Activated CD4-positive, alpha-beta memory T cell treated with anti-CD3 and anti-CD28 coated beads for 36 hours (primary cell): Measurements from ENCODE around the gene CCER1. TPM values are rescaled to one million over a fixed set of nuclear protein-coding genes. Genes with fewer than 3 reads are reported as not detected.

ENCODE experiments used
- CTCF ChIA-PET: fragments of 350-600 bp; sonication (Branson Sonifier 250); formaldehyde crosslinking; loops from one replicate; lab custom pipeline; 2021; ENCODE audit warnings: antibody characterized with exemption, inconsistent platforms; lab: Charles Lee
- POLR2A ChIA-PET: fragments of 350-600 bp; sonication (Branson Sonifier 250); formaldehyde crosslinking; loops from one replicate; lab custom pipeline; 2021; ENCODE audit warnings: antibody characterized with exemption; lab: Charles Lee
- DNase-seq: peaks from one replicate; pipeline ENCODE4 v3.0.0-alpha.2; 2020
- H3K27ac Mint-ChIP-seq: one replicate; pipeline ENCODE4 v1.8.0; 2021; ENCODE audit warnings: mixed read lengths
- H3K27me3 Mint-ChIP-seq: one replicate; pipeline ENCODE4 v1.8.0; 2021; ENCODE audit warnings: mixed read lengths
- H3K36me3 Mint-ChIP-seq: one replicate; pipeline ENCODE4 v1.8.0; 2021; ENCODE audit warnings: mixed read lengths
- H3K4me1 Mint-ChIP-seq: one replicate; pipeline ENCODE4 v1.8.0; 2021; ENCODE audit warnings: low read depth, mixed read lengths
- H3K4me3 Mint-ChIP-seq: one replicate; pipeline ENCODE4 v1.8.0; 2021; ENCODE audit warnings: mild to moderate bottlenecking, mixed read lengths
- H3K9me3 Mint-ChIP-seq: one replicate; pipeline ENCODE4 v1.8.0; 2021; ENCODE audit warnings: mixed read lengths
- intact Hi-C: fragments of 100-400 bp; cut with micrococcal nuclease; formaldehyde crosslinking; loops from one replicate; pipeline ENCODE4 v1.15.1; 2023
- total RNA-seq, 2 experiments: library from RNA; stranded (reverse); gene quantifications; one replicate each; pipeline ENCODE4 v1.2.3, GENCODE V29; 2021

Gene CCER1
- total RNA-seq, 2 experiments from 2014 or later, result not detected

DNA sequence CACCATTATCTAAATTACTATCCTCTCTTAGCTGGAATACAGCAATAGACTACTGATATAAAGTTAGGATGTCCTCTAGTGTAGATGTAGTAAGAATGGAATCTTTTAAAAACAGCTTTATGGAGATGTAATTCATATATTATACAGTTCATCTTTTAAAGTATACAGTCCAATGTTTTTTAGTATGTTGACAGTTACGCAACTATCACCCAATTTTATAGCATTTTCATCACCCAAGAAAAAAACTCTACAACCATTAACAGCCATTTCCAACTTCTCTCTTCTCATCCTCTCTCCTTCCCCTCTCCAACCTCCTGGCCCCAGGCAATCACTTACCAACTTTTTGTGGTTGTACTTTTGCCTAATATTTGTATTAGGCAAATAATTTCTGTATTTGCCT, 27.2 kb upstream of the CCER1 start:
- no peaks in the 10 kb centered on the region for H3K4me1 Mint-ChIP-seq
- ChIA-PET CTCF (no interaction called here), POLR2A (no interaction called here)
- no peaks in the 10 kb centered on the region for H3K9me3 Mint-ChIP-seq
- no peak for DNase-seq
- peaks cover 4% of the 10 kb centered on the region for H3K27me3 Mint-ChIP-seq
- no peak overlapping the region for H3K4me3 Mint-ChIP-seq
- intact Hi-C loops, result no loop called here
- H3K27ac Mint-ChIP-seq, result no peak overlapping the region
- H3K36me3 Mint-ChIP-seq, result no peaks in the 10 kb centered on the region

DNA sequence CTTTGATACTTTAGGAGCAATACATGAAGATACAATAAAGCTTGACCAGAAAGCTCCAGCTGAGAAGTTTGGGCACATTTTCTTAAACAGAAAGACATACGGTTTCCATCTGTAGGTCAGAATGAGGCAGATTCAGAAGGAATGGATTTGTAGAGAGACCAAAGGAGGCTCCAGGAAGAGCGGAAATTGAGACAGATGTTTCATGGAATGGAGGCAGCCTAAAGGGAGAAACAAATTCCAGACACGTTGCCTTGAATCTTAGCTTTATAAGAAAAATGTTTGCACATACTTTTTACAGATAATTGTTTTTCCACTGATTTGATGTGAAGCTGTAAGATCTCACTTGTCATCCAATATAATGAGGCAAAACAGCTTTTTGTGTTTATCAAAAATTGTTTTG, 25.0 kb upstream of the CCER1 start:
- H3K36me3 Mint-ChIP-seq, result no peaks in the 10 kb centered on the region
- intact Hi-C loops, result no loop called here
- H3K4me3 Mint-ChIP-seq, result no peak overlapping the region
- no peaks in the 10 kb centered on the region for H3K9me3 Mint-ChIP-seq
- CTCF ChIA-PET, result interaction anchor here (0.9 to 3.4 kb wide), 2 partner anchors 129 to 347 kb away, joined by 3 to 20 read pairs; no protein-coding TSS in a partner anchor
- H3K27ac Mint-ChIP-seq, result no peak overlapping the region
- DNase-seq, result no peak
- H3K27me3 Mint-ChIP-seq, result peaks cover 2% of the 10 kb centered on the region
- POLR2A ChIA-PET, result no interaction called here
- H3K4me1 Mint-ChIP-seq, result no peaks in the 10 kb centered on the region

DNA sequence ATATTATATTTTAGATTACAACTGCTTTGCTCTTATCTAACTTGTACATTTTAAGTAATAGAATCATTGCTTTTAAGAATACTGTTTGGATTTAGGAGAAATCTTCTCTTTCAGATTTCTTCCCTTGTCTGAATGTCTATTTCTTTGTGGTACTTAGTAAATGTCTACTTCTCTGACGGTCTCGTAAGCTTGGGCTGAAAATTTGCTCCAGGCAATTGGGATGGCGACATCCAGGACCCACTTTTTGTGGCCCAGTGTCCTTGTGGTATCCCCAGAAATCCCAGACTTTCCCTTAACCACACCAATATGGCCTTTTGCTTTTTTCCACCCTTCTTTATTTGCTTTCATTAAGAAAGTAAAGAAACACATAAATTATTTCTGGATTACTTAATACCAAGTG, 24.0 kb upstream of the CCER1 start:
- Mint-ChIP-seq H3K27ac (no peak overlapping the region), H3K4me3 (no peak overlapping the region), H3K36me3 (no peaks in the 10 kb centered on the region), H3K27me3 (peaks cover under 1% of the 10 kb centered on the region), H3K4me1 (no peaks in the 10 kb centered on the region), H3K9me3 (no peaks in the 10 kb centered on the region)
- POLR2A ChIA-PET, result no interaction called here
- intact Hi-C loops, result no loop called here
- no peak for DNase-seq
- CTCF ChIA-PET, result interaction anchor here (0.6 to 3.4 kb wide), 4 partner anchors 11 to 387 kb away, joined by 3 to 20 read pairs (median 8); no protein-coding TSS in a partner anchor

DNA sequence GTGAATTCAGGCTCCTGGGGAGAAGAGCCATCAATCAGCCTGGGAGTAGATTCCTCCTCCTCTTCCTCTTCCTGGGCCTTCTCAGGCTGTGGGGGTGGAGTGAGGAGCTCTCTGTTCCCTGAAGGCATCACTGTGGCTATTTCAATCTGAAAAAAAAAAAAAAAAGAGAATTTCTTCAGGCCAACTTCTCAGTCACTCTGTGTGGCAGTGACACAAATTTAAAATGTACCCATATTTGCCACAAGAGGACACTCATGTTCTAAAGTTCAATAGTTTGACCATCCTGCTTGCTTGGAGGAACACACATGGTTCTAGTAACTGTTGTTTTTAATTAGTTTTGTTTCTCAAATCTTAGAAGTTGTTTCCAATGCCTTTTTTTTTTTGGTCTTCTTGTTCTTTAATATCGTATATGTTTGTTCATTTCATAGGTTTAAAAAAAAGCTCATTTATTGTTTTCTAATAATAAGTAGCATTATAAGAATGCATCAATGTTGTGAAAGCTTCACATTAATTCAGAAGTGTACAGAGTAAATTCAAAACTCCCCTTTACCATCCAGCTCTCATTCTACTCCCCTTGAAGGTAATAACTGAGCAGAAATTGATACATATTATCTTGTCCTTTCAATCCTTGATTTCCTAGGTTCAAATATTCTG, 23.3 kb upstream of the CCER1 start:
- H3K4me3 Mint-ChIP-seq, result no peak overlapping the region
- no peak overlapping the region for H3K27ac Mint-ChIP-seq
- no peaks in the 10 kb centered on the region for H3K4me1 Mint-ChIP-seq
- intact Hi-C loops, result loop anchor here (1.0 kb wide), 1 partner anchor 348 kb away; no protein-coding TSS in a partner anchor
- H3K36me3 Mint-ChIP-seq, result no peaks in the 10 kb centered on the region
- CTCF ChIA-PET, result interaction anchor here (0.6 to 3.4 kb wide), 6 partner anchors 12 to 655 kb away, joined by 3 to 20 read pairs (median 6); no protein-coding TSS in a partner anchor
- H3K9me3 Mint-ChIP-seq, result no peaks in the 10 kb centered on the region
- no peaks in the 10 kb centered on the region for H3K27me3 Mint-ChIP-seq
- no peak for DNase-seq
- POLR2A ChIA-PET, result no interaction called here

DNA sequence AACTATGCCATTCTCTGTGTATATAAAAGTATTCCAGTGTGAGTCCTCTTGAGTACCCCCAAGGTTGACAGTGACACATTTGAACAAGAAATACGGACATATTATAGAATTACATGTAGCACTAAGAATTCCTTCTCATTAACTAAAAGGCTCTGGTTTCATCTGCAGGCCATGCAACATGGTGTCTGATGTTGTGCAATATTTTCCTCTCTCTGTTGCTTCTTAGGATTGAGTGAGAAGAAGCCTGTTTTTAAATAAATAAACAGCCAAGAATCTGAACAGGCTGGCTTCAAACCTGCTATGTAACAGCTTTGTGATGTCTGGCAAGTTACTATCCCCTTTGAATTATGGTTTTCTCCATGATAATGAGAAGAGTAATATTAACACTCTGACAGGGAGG, 22.2 kb upstream of the CCER1 start:
- no peaks in the 10 kb centered on the region for H3K36me3 Mint-ChIP-seq
- H3K4me1 Mint-ChIP-seq, result no peaks in the 10 kb centered on the region

DNA sequence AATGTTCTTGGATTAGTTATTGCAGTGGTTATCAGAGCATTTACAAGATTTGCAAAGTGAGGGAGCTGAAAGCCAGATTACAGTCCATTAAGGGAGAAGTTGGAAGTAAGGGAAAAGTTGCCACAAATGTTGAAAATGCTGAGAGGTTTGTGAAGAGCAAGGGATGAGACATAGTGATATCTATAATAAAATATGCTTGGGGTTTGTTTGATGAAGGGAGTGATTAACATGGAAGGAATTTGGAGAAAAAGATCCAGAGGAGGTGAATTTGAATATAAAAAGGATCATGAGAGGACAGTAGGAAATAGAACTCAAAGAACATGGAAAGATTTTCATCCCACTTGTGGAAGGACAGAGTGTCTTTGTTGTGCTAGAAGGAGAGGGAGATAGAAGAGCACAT, 19.3 kb upstream of the CCER1 start:
- ChIA-PET POLR2A (no interaction called here), CTCF (no interaction called here)
- no peaks in the 10 kb centered on the region for H3K9me3 Mint-ChIP-seq
- DNase-seq, result no peak
- H3K4me3 Mint-ChIP-seq, result no peak overlapping the region
- H3K27ac Mint-ChIP-seq, result no peak overlapping the region
- H3K4me1 Mint-ChIP-seq, result no peaks in the 10 kb centered on the region
- no peaks in the 10 kb centered on the region for H3K36me3 Mint-ChIP-seq
- intact Hi-C loops, result no loop called here
- H3K27me3 Mint-ChIP-seq, result no peaks in the 10 kb centered on the region

More for the DNA sequence above, 22.2 kb upstream of the CCER1 start:
- DNase-seq, result no peak
- H3K9me3 Mint-ChIP-seq, result no peaks in the 10 kb centered on the region
- no peak overlapping the region for H3K4me3 Mint-ChIP-seq
- no peaks in the 10 kb centered on the region for H3K27me3 Mint-ChIP-seq
- intact Hi-C loops, result no loop called here
- CTCF ChIA-PET, result interaction anchor here (3.4 kb wide), 1 partner anchor 132 kb away, joined by 20 read pairs; no protein-coding TSS in a partner anchor
- POLR2A ChIA-PET, result no interaction called here
- H3K27ac Mint-ChIP-seq, result no peak overlapping the region

DNA sequence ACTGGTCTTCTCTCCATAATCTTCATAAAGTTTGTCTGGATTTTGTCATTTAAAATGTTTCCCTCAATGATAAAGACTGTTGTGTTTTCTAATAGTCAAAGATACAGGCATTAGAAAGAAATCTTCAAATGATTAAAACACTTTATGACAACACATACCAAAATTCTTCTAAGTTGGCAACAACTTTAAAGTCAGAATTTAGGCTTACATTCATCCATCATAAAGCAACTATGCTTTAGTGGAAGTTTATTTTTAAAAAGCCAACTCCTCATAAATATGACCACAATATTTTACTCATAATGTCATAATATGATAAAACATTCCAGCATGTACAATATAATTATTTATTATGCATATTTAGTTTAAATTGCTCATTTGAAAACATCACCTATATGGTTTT, 17.2 kb upstream of the CCER1 start:
- no peak overlapping the region for H3K27ac Mint-ChIP-seq
- intact Hi-C loops, result no loop called here
- no peaks in the 10 kb centered on the region for H3K9me3 Mint-ChIP-seq
- ChIA-PET POLR2A (no interaction called here), CTCF (no interaction called here)
- H3K4me3 Mint-ChIP-seq, result no peak overlapping the region
- no peak for DNase-seq
- H3K36me3 Mint-ChIP-seq, result no peaks in the 10 kb centered on the region
- H3K4me1 Mint-ChIP-seq, result no peaks in the 10 kb centered on the region
- peaks cover 3% of the 10 kb centered on the region for H3K27me3 Mint-ChIP-seq

DNA sequence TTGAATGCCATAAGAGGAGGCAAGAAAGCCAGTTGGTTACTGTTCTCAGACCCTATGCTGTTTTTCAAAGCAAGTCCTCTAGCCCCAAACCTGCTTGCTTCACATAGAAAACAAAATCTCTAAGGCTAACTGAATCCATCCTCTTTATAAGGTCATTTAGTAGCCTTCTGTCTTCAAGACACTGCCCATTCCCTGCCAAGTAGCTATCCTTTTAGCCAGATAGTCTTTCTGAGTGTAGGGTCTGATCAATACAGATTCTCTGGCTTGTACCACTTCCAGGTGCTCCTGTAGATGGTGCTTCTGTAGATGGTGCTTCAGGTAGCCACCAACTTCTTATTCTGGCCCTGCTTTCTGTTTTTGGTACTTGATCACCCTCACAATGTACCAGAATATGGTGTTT, 15.9 kb upstream of the CCER1 start:
- intact Hi-C loops, result no loop called here
- CTCF ChIA-PET, result no interaction called here
- no peaks in the 10 kb centered on the region for H3K9me3 Mint-ChIP-seq

DNA sequence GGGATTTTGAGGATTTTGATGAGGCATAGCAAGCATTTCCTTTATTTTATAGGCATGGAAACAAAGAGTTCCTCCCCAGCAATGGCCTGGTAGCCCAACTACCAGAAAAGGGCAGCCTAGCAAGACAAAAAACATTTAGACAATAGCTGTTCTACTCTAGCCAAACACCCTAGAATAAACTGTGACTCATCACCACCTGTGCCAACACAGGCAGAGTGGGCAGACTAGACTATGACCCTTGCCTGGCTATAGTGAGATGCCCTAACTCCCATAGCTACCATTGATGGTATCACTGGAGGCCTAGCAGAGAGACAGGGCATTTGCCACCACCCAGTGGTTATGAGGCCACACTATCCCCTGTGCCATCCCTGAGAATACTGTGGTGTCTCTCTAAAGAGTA, 15.5 kb upstream of the CCER1 start:
- no peak overlapping the region for H3K4me3 Mint-ChIP-seq
- H3K4me1 Mint-ChIP-seq, result no peaks in the 10 kb centered on the region
- intact Hi-C loops, result no loop called here
- no peaks in the 10 kb centered on the region for H3K36me3 Mint-ChIP-seq
- no peak for DNase-seq
- H3K27me3 Mint-ChIP-seq, result peaks cover 3% of the 10 kb centered on the region
- CTCF ChIA-PET, result no interaction called here
- no peaks in the 10 kb centered on the region for H3K9me3 Mint-ChIP-seq
- POLR2A ChIA-PET, result no interaction called here
- H3K27ac Mint-ChIP-seq, result no peak overlapping the region

More for the DNA sequence above, 15.9 kb upstream of the CCER1 start:
- DNase-seq, result no peak
- Mint-ChIP-seq H3K36me3 (no peaks in the 10 kb centered on the region), H3K4me1 (no peaks in the 10 kb centered on the region), H3K27me3 (peaks cover 3% of the 10 kb centered on the region), H3K27ac (no peak overlapping the region), H3K4me3 (no peak overlapping the region)
- POLR2A ChIA-PET, result no interaction called here

DNA sequence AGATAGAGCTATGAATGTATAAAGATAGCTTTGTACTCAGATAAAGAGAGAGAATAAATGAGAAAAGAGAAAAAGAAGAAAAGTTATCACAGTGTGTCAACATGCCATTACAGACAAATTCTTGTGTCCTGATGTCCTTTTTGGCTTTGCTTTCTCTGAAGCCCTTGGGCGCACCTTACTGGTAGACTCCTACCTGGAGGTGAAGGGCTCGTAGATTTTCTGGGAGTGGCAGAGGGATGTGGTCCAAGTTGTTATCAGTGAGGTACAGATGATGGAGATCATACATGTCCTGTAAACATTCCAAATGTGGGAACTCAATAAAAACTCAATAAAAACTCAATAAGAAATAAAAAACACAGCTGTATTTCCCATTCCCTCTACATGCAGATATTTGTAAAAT, 14.9 kb upstream of the CCER1 start:
- Mint-ChIP-seq H3K4me1 (no peaks in the 10 kb centered on the region), H3K36me3 (no peaks in the 10 kb centered on the region), H3K27me3 (peaks cover 3% of the 10 kb centered on the region), H3K27ac (no peak overlapping the region), H3K4me3 (no peak overlapping the region), H3K9me3 (no peaks in the 10 kb centered on the region)
- ChIA-PET CTCF (no interaction called here), POLR2A (interaction anchor here (0.7 kb wide), 1 partner anchor 297 kb away, joined by 4 read pairs; no protein-coding TSS in a partner anchor)
- intact Hi-C loops, result no loop called here
- no peak for DNase-seq

DNA sequence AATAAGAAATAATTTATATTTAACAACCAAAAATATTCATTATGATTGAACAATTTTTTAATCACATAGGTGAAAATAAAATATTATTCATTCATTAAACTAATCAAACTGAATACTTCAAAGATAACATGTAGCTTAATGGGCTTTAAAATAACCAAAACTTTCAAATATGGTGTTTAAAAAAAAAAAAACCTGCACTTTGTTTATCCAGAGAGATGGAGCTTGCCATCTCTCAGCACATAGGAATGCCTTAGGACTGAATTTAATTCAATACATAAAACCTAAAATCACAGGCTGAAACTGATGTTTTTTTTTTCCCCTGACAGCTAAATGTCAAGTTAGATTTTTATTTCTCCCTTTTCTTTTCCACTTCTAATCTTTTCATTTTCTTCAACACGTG, 14.4 kb upstream of the CCER1 start:
- H3K9me3 Mint-ChIP-seq, result no peaks in the 10 kb centered on the region
- no peak for DNase-seq
- no peaks in the 10 kb centered on the region for H3K36me3 Mint-ChIP-seq
- ChIA-PET CTCF (interaction anchor here (1.1 kb wide), 1 partner anchor 24 kb away, joined by 4 read pairs; no protein-coding TSS in a partner anchor), POLR2A (interaction anchor here (0.7 kb wide), 1 partner anchor 298 kb away, joined by 4 read pairs; no protein-coding TSS in a partner anchor)
- no peaks in the 10 kb centered on the region for H3K4me1 Mint-ChIP-seq
- intact Hi-C loops, result no loop called here
- no peak overlapping the region for H3K27ac Mint-ChIP-seq
- no peak overlapping the region for H3K4me3 Mint-ChIP-seq
- H3K27me3 Mint-ChIP-seq, result peaks cover 3% of the 10 kb centered on the region

DNA sequence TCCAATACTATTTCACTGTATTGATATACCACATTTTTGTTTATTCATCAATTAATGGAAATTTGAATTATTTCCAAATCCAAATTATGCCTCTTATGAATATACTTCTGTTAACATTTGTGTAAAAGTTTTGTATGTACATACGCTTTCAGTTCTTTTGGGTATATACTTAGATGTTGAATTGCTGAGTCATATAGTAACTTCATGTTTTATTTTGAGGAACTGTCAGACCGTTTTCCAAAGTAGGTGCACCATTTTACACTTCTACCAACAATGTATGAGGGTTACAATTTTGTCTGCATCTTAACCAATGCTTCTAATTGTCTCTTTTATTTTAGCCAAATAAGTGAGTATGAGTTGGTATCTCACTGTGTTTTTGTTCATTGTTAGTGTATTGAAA, 10.2 kb upstream of the CCER1 start:
- intact Hi-C loops, result no loop called here
- H3K27me3 Mint-ChIP-seq, result peaks cover 3% of the 10 kb centered on the region

DNA sequence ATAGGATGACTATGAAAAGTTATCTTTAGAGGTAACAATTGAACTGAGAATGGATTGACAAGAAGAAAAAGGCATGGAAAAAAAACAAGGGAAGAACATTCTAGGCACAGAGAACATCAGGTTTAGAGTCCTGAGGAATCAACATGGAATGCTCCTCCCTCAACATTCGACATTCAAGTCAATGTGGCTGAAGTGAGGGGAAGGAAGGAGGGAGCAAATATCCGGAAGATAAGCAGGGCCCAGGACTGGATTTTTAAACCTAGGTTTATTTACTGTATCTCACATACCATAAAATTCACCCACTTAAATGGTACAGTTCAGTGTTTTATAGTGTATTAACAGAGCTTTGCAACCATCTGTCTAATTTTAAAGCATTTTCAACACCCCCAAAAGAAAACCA, 9.6 kb upstream of the CCER1 start:
- H3K4me3 Mint-ChIP-seq, result no peak overlapping the region
- H3K36me3 Mint-ChIP-seq, result no peaks in the 10 kb centered on the region
- intact Hi-C loops, result no loop called here
- DNase-seq, result no peak
- H3K9me3 Mint-ChIP-seq, result no peaks in the 10 kb centered on the region
- H3K27ac Mint-ChIP-seq, result no peak overlapping the region
- ChIA-PET POLR2A (no interaction called here), CTCF (no interaction called here)
- H3K4me1 Mint-ChIP-seq, result no peaks in the 10 kb centered on the region
- H3K27me3 Mint-ChIP-seq, result peaks cover 3% of the 10 kb centered on the region

More for the DNA sequence above, 10.2 kb upstream of the CCER1 start:
- ChIA-PET POLR2A (no interaction called here), CTCF (no interaction called here)
- Mint-ChIP-seq H3K4me3 (no peak overlapping the region), H3K9me3 (no peaks in the 10 kb centered on the region), H3K36me3 (no peaks in the 10 kb centered on the region), H3K27ac (no peak overlapping the region), H3K4me1 (no peaks in the 10 kb centered on the region)
- no peak for DNase-seq
